ENCODE results near the gene SEPSECS. TPM values are rescaled to one million over a fixed set of nuclear protein-coding genes. Genes with fewer than 3 reads are reported as not detected.

SEPSECS gene
- total RNA-seq, 1 donor from 2014 or later: 4.2 TPM

GRCh38 chr4:25174674-25175073 lies 14.4 kb upstream of the SEPSECS start:
- Histone ChIP-seq H3K36me3 (no peaks in the 10 kb centered on the region), H3K4me3 (no peak overlapping the region), H3K4me1 (peaks cover 10% of the 10 kb centered on the region), H3K27ac (peak overlapping the region; percentile 81), H3K9me3 (no peaks in the 10 kb centered on the region), H3K27me3 (no peaks in the 10 kb centered on the region)
- intact Hi-C loops (cut with DNase I): no loop called here
- no peak for TF ChIP-seq POLR2AphosphoS5 (IDR thresholded peaks at IDR 0.05; ENCODE audit: insufficient read depth in 1 of 2, low read depth in 1 of 2)
- TF ChIP-seq POLR2A (IDR thresholded peaks at IDR 0.05): no peak
- TF ChIP-seq CTCF (IDR thresholded peaks at IDR 0.05): no peak
- no peak for DNase-seq (ENCODE audit: extremely low spot score in 2 of 2)

GRCh38 chr4:25172961-25173915 lies 13.0 kb upstream of the SEPSECS start:
- Histone ChIP-seq H3K4me1 (peaks cover 10% of the 10 kb centered on the region), H3K4me3 (no peak overlapping the region), H3K27me3 (no peaks in the 10 kb centered on the region), H3K9me3 (no peaks in the 10 kb centered on the region), H3K36me3 (no peaks in the 10 kb centered on the region), H3K27ac (peak overlapping the region; percentile 81)
- no peak for DNase-seq (ENCODE audit: extremely low spot score in 2 of 2)
- TF ChIP-seq CTCF (IDR thresholded peaks at IDR 0.05) (no peak), POLR2AphosphoS5 (IDR thresholded peaks at IDR 0.05; ENCODE audit: insufficient read depth in 1 of 2, low read depth in 1 of 2) (peak in 1 of 2 donors; percentile 89)
- intact Hi-C loops (cut with DNase I): no loop called here

GRCh38 chr4:25171201-25171865 lies 11.1 kb upstream of the SEPSECS start:
- H3K27me3 ChIP-seq: no peaks in the 10 kb centered on the region
- no peak overlapping the region for H3K27ac ChIP-seq
- H3K36me3 ChIP-seq: no peaks in the 10 kb centered on the region
- H3K9me3 ChIP-seq: no peaks in the 10 kb centered on the region
- DNase-seq (ENCODE audit: extremely low spot score in 2 of 2): no peak
- TF ChIP-seq CTCF (IDR thresholded peaks at IDR 0.05) (no peak), POLR2A (IDR thresholded peaks at IDR 0.05) (no peak), POLR2AphosphoS5 (IDR thresholded peaks at IDR 0.05; ENCODE audit: insufficient read depth in 1 of 2, low read depth in 1 of 2) (no peak)
- intact Hi-C loops (cut with DNase I): no loop called here
- H3K4me1 ChIP-seq: peaks cover 10% of the 10 kb centered on the region
- no peak overlapping the region for H3K4me3 ChIP-seq

GRCh38 chr4:25169446-25169845 lies 9.2 kb upstream of the SEPSECS start:
- no peak for TF ChIP-seq POLR2A (IDR thresholded peaks at IDR 0.05)
- TF ChIP-seq POLR2AphosphoS5 (IDR thresholded peaks at IDR 0.05; ENCODE audit: insufficient read depth in 1 of 2, low read depth in 1 of 2): no peak
- intact Hi-C loops (cut with DNase I): no loop called here
- DNase-seq (ENCODE audit: extremely low spot score in 2 of 2): no peak

GRCh38 chr4:25165916-25166315 lies 5.7 kb upstream of the SEPSECS start:
- Histone ChIP-seq H3K4me3 (no peak overlapping the region), H3K36me3 (no peaks in the 10 kb centered on the region), H3K9me3 (no peaks in the 10 kb centered on the region), H3K4me1 (peaks cover 12% of the 10 kb centered on the region), H3K27ac (no peak overlapping the region), H3K27me3 (no peaks in the 10 kb centered on the region)
- DNase-seq (ENCODE audit: extremely low spot score in 2 of 2): no peak
- intact Hi-C loops (cut with DNase I): no loop called here
- TF ChIP-seq POLR2A (IDR thresholded peaks at IDR 0.05) (no peak), CTCF (IDR thresholded peaks at IDR 0.05) (no peak), POLR2AphosphoS5 (IDR thresholded peaks at IDR 0.05; ENCODE audit: insufficient read depth in 1 of 2, low read depth in 1 of 2) (no peak)

More at GRCh38 chr4:25169446-25169845, 9.2 kb upstream of the SEPSECS start:
- no peaks in the 10 kb centered on the region for H3K27me3 ChIP-seq
- H3K4me1 ChIP-seq: peaks cover 10% of the 10 kb centered on the region
- H3K9me3 ChIP-seq: no peaks in the 10 kb centered on the region
- H3K4me3 ChIP-seq: no peak overlapping the region
- no peaks in the 10 kb centered on the region for H3K36me3 ChIP-seq
- no peak overlapping the region for H3K27ac ChIP-seq

Measured in vagina (tissue), 2 donors.